SJCRH30 (cell line): ENCODE data around the gene HPSE2. TPM values are rescaled to one million over a fixed set of nuclear protein-coding genes. Genes with fewer than 3 reads are reported as not detected.
A peak's percentile ranks its signal among the peaks of the same experiment; 100 is the strongest.

ENCODE experiments used
- DNase-seq, 2 experiments: peaks; one replicate each; pipeline ENCODE4 v3.0.0-alpha.2; 2015 to 2020
- H3K27ac ChIP-seq: fragments of 250-450 bp; sonication (Bioruptor Pico); 2 replicates; pipeline ENCODE4 v1.5.1; 2020; ENCODE audit warnings: mild to moderate bottlenecking, moderate library complexity
- H3K27me3 ChIP-seq: fragments of 250-450 bp; sonication (Bioruptor Pico); 2 replicates; pipeline ENCODE4 v1.5.1; 2020; ENCODE audit warnings: mild to moderate bottlenecking, moderate library complexity
- H3K36me3 ChIP-seq: fragments of 250-450 bp; sonication (Bioruptor Pico); 2 replicates; pipeline ENCODE4 v1.5.1; 2020; ENCODE audit warnings: mild to moderate bottlenecking, moderate library complexity
- H3K4me1 ChIP-seq: fragments of 250-450 bp; sonication (Bioruptor Pico); 2 replicates; pipeline ENCODE4 v1.5.1; 2020; ENCODE audit warnings: mild to moderate bottlenecking, moderate library complexity
- H3K4me3 ChIP-seq: fragments of 250-450 bp; sonication (Bioruptor Pico); 2 replicates; pipeline ENCODE4 v1.5.1; 2020; ENCODE audit warnings: mild to moderate bottlenecking, moderate library complexity
- H3K9me3 ChIP-seq: fragments of 250-450 bp; sonication (Bioruptor Pico); replicated peaks from 2 replicates; pipeline ENCODE4 v1.5.1; 2020; ENCODE audit warnings: mild to moderate bottlenecking, moderate library complexity
- total RNA-seq: library from RNA; depleted of rRNA; stranded (reverse); fragments of >200 nt; shearing (Covaris generic); gene quantifications from 2 replicates; pipeline ENCODE4 v1.2.3, GENCODE V29; 2014

The HPSE2 gene
- total RNA-seq, 1 experiment from 2014 or later: not detected

GRCh38 chr10:99119258-99119748 lies 116.3 kb downstream of the HPSE2 start:
- Histone ChIP-seq H3K4me1 (no peaks in the 10 kb centered on the region), H3K4me3 (no peak overlapping the region), H3K9me3 (no peaks in the 10 kb centered on the region), H3K27ac (no peak overlapping the region), H3K27me3 (no peaks in the 10 kb centered on the region), H3K36me3 (no peaks in the 10 kb centered on the region)
- DNase-seq: no peak

- no peak for DNase-seq
- Histone ChIP-seq H3K27ac (no peak overlapping the region), H3K36me3 (no peaks in the 10 kb centered on the region), H3K4me1 (no peaks in the 10 kb centered on the region), H3K27me3 (no peaks in the 10 kb centered on the region), H3K9me3 (no peaks in the 10 kb centered on the region), H3K4me3 (no peak overlapping the region)
Observed at GRCh38 chr10:99115703-99116102, 119.9 kb downstream of the HPSE2 start.

- no peaks in the 10 kb centered on the region for H3K27me3 ChIP-seq
- no peaks in the 10 kb centered on the region for H3K36me3 ChIP-seq
- DNase-seq: no peak
- no peaks in the 10 kb centered on the region for H3K4me1 ChIP-seq
- H3K27ac ChIP-seq: no peak overlapping the region
- no peaks in the 10 kb centered on the region; the same call in 1 of the 2 replicates for H3K9me3 ChIP-seq
- H3K4me3 ChIP-seq: no peak overlapping the region
Observed at GRCh38 chr10:99085358-99085757, 150.3 kb downstream of the HPSE2 start.

GRCh38 chr10:99084161-99084560 lies 151.5 kb downstream of the HPSE2 start:
- Histone ChIP-seq H3K4me3 (no peak overlapping the region), H3K4me1 (no peaks in the 10 kb centered on the region), H3K27ac (no peak overlapping the region), H3K27me3 (no peaks in the 10 kb centered on the region), H3K36me3 (no peaks in the 10 kb centered on the region), H3K9me3 (no peaks in the 10 kb centered on the region)
- DNase-seq: no peak

GRCh38 chr10:99080275-99080945 lies 155.2 kb downstream of the HPSE2 start:
- no peaks in the 10 kb centered on the region for H3K27me3 ChIP-seq
- no peaks in the 10 kb centered on the region for H3K4me1 ChIP-seq
- no peaks in the 10 kb centered on the region for H3K36me3 ChIP-seq
- no peaks in the 10 kb centered on the region for H3K9me3 ChIP-seq
- no peak overlapping the region for H3K4me3 ChIP-seq
- no peak overlapping the region for H3K27ac ChIP-seq
- no peak for DNase-seq

GRCh38 chr10:99062591-99062990 lies 173.1 kb downstream of the HPSE2 start:
- DNase-seq: no peak
- Histone ChIP-seq H3K36me3 (no peaks in the 10 kb centered on the region), H3K4me3 (no peak overlapping the region), H3K27ac (no peak overlapping the region), H3K9me3 (0 out of 2 replicates have a peak, but pooled peaks cover 3% of the 10 kb centered on the region), H3K4me1 (peaks cover 9% of the 10 kb centered on the region; the same call in 1 of the 2 replicates), H3K27me3 (no peaks in the 10 kb centered on the region; the same call in 1 of the 2 replicates)

GRCh38 chr10:99058762-99059161 lies 176.9 kb downstream of the HPSE2 start:
- peak overlapping the region; percentile 74 for H3K27ac ChIP-seq
- H3K27me3 ChIP-seq: no peaks in the 10 kb centered on the region; the same call in 1 of the 2 replicates
- no peaks in the 10 kb centered on the region for H3K36me3 ChIP-seq
- H3K4me3 ChIP-seq: no peak overlapping the region
- peaks cover 14% of the 10 kb centered on the region; the same call in 1 of the 2 replicates for H3K4me1 ChIP-seq
- DNase-seq: no peak
- H3K9me3 ChIP-seq: no peaks in the 10 kb centered on the region

- no peaks in the 10 kb centered on the region for H3K36me3 ChIP-seq
- DNase-seq: peak; percentile 43 to 81
- no peaks in the 10 kb centered on the region for H3K9me3 ChIP-seq
- peaks cover 14% of the 10 kb centered on the region; the same call in 1 of the 2 replicates for H3K4me1 ChIP-seq
- no peak overlapping the region for H3K4me3 ChIP-seq
- H3K27ac ChIP-seq: peak overlapping the region; percentile 74
- H3K27me3 ChIP-seq: no peaks in the 10 kb centered on the region; the same call in 1 of the 2 replicates
Observed at GRCh38 chr10:99057936-99058690, 177.5 kb downstream of the HPSE2 start.

GRCh38 chr10:99045671-99046070 lies 190.0 kb downstream of the HPSE2 start:
- Histone ChIP-seq H3K27ac (no peak overlapping the region), H3K4me1 (no peaks in the 10 kb centered on the region), H3K27me3 (no peaks in the 10 kb centered on the region), H3K36me3 (no peaks in the 10 kb centered on the region), H3K4me3 (no peak overlapping the region), H3K9me3 (peaks cover 12% of the 10 kb centered on the region)
- no peak for DNase-seq

GRCh38 chr10:99042051-99042771 lies 193.4 kb downstream of the HPSE2 start:
- Histone ChIP-seq H3K9me3 (peaks cover 12% of the 10 kb centered on the region), H3K4me1 (no peaks in the 10 kb centered on the region), H3K36me3 (no peaks in the 10 kb centered on the region), H3K27ac (no peak overlapping the region), H3K4me3 (no peak overlapping the region), H3K27me3 (no peaks in the 10 kb centered on the region)
- DNase-seq: peak; percentile 14

GRCh38 chr10:99041468-99041867 lies 194.2 kb downstream of the HPSE2 start:
- H3K4me3 ChIP-seq: no peak overlapping the region
- H3K9me3 ChIP-seq: peaks cover 10% of the 10 kb centered on the region
- DNase-seq: no peak
- no peak overlapping the region for H3K27ac ChIP-seq
- H3K27me3 ChIP-seq: no peaks in the 10 kb centered on the region
- H3K36me3 ChIP-seq: no peaks in the 10 kb centered on the region
- H3K4me1 ChIP-seq: no peaks in the 10 kb centered on the region

GRCh38 chr10:99013885-99014284 lies 221.8 kb downstream of the HPSE2 start:
- peak overlapping the region; percentile 65 for H3K27ac ChIP-seq
- no peaks in the 10 kb centered on the region for H3K27me3 ChIP-seq
- H3K4me1 ChIP-seq: peaks cover 11% of the 10 kb centered on the region
- peak; percentile 55 to 58 for DNase-seq
- no peak overlapping the region for H3K4me3 ChIP-seq
- no peaks in the 10 kb centered on the region; the same call in 1 of the 2 replicates for H3K9me3 ChIP-seq
- no peaks in the 10 kb centered on the region for H3K36me3 ChIP-seq

GRCh38 chr10:99010286-99010685 lies 225.4 kb downstream of the HPSE2 start:
- Histone ChIP-seq H3K4me3 (no peak overlapping the region), H3K36me3 (no peaks in the 10 kb centered on the region)
- no peak for DNase-seq

GRCh38 chr10:99008054-99008453 lies 227.6 kb downstream of the HPSE2 start:
- Histone ChIP-seq H3K36me3 (no peaks in the 10 kb centered on the region), H3K9me3 (peaks cover 3% of the 10 kb centered on the region; the same call in 1 of the 2 replicates), H3K27me3 (no peaks in the 10 kb centered on the region), H3K27ac (no peak overlapping the region), H3K4me1 (no peaks in the 10 kb centered on the region; the same call in 1 of the 2 replicates), H3K4me3 (no peak overlapping the region)
- no peak for DNase-seq

More at GRCh38 chr10:99010286-99010685, 225.4 kb downstream of the HPSE2 start:
- Histone ChIP-seq H3K4me1 (peaks cover 11% of the 10 kb centered on the region), H3K27me3 (no peaks in the 10 kb centered on the region), H3K9me3 (no peaks in the 10 kb centered on the region; the same call in 1 of the 2 replicates), H3K27ac (no peak overlapping the region)
